Amygdala (tissue), 56 donors: ENCODE results near the gene SRD5A1.
"Not testable (repeated sequence)": the region's sequence is repeated elsewhere in the genome, so short reads cannot be mapped to it uniquely, and the experiment has no call there.

Experiments used
- DNase-seq, 56 donors: peaks; one replicate each; lab custom pipeline; 2025; lab: John Stamatoyannopoulos, UW

SRD5A1 gene

DNA sequence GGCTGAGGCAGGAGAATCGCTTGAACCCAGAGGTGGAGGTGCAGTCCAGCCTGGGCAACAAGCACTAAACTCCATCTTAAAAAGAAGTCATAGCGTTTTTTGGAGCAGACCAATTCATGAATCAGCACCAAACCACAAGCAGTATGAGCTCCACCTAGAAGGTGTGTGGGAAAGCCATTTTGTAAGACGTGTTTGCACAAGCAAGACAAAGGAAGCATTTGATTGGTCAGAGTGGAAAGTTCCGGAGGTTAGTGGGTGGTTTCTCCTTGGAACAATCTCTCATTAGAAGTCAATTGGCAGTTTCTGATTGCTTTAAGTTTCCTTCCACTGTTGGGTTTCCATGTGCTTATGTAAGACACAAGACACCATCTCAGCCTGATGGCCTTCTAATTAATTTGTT, 5.0 kb downstream of the SRD5A1 start:
- DNase-seq = no peak

DNA sequence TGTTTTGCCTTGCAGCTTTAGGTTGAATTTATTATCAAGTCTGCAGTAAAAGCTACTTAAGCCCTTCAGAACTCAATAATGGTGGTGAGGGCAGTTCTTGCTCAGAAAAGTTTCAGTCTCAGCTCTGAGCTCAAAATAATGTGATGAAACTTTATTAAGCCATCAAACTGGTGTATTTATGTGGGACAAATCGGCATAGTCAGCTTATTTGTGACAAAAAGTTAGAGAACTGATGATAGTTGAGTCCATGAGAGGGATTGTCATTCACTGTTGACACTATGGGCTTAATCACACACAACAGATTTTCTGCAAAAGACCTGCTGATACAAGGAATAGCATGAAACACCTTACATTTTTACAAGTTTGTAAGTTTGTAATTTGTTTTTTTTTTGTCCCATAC, 9.4 kb downstream of the SRD5A1 start:
- no peak for DNase-seq

DNA sequence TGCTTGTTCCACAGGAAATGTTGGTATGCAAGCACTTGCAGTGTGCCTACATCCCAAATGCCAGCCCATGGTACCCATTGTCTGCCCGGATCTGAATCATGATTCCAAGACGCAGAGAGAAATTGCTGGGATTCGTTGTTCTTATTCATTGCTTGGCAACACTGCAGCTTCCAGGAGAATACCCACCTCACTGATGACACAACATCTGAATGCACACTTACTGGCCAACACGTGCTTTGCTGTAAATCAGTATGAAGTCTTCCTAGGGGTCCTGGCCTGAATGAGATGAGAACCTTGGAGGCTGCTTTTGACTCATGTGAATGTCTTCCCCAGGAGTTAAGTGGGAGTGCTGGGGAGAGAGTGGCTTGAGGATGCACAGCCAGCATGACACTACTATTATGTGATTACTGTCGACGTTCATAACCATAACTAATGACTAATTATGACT, 11.6 kb downstream of the SRD5A1 start:
- DNase-seq = no peak

DNA sequence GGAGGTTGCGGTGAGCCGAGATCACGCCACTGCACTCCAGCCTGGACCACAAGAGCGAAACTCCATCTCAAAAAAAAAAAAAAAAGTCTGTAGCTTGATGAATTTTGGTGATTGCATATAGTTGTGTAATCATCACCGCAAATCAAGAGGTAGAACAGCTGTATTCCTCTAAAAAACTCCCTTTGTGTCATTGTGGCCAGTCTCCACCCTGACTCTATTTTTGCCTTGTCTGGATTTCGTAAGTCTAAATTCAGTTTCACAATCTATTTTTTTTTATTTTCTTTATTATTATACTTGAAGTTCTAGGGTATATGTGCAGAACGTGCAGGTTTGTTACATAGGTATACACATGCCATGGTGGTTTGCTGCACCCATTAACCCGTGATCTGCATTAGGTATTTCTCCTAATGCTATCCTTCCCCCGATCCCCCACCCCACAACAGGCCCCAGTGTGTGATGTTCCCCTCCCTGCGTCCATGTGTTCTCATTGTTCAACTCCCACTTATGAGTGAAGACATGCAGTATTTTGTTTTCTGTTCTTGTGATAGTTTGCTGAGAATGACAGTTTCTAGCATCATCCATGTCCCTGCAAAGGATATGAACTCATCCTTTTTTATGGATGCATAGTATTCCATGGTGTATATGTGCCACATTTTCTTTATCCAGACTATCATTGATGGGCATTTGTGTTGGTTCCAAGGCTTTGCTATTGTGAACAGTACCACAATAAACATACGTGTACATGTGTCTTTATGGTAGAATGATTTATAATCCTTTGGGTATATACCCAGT, 12.5 kb downstream of the SRD5A1 start:
- DNase-seq = not testable (repeated sequence)

DNA sequence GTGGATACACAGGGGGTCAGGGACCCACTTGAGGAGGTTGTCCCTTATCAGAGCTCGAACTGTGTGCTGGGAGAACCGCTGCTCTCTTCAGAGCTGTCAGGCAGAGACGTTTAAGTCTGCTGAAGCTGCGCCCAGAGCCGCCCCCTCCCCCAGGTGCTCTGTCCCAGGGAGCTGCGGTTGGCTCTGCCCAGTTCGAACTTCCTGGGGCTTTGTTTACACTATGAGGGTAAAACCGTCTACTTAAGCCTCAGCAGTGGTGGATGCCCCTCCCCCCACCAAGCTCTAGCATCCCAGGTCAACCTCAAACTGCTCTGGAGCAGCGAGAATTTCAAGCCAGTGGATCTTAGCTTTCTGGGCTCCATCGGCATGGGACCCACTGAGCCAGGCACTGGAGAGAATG, 15.9 kb downstream of the SRD5A1 start:
- no peak for DNase-seq

DNA sequence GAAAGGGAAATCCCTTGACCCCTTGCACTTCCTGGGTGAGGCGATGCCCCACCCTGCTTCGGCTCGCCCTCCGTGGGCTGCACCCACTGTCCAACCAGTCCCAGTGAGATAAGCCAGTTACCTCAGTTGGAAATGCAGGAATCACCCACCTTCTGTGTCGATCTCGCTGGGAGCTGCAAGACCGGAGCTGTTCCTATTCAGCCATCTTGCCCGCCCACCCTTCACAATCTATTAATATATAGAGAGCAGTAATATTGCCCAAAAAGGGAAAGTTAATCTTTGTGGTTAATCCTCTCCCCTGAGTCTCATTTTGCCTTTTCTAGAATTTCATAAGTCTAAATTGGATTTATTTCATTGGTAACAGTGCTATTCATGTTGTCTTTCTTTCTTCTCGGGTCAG, 16.4 kb downstream of the SRD5A1 start:
- DNase-seq = no peak

DNA sequence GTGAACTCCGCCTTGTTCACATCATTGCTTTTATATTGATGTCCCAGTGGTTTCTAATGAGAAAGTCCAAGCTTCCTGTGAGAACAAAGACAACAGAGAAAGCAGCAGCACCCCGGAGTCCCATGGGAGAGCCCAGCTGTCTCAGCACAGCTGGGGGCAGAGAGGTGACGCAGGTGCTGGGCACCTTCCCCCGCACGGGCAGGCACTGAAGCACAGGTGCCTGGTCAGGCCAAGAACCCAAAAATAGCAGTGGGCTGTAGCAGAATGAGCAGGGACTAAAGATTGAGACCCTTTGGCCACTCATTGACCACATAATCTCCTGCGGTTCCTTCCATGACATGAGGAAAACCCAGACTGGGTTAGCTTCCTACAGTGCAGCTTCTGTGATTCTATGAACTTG, 18.8 kb downstream of the SRD5A1 start:
- no peak for DNase-seq

DNA sequence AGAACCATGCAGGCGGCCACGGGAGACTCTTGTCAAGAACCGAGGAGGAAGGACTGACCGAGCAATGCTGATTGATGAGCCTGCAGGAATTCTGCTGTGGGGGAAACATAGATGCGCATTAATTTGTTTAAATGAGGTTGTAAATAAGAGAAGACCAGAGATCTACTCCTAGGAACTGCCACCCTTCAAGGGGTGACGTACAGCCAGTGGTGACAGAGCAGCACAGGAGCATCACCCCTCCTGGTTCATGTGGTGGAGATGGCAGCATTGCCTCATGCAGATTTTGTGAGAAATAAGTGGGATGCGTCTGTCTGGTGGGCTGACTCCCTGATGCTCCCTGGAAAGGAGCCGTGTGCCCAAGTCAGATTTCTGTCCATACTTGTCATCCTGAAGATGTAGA, 22.2 kb downstream of the SRD5A1 start:
- DNase-seq = no peak

DNA sequence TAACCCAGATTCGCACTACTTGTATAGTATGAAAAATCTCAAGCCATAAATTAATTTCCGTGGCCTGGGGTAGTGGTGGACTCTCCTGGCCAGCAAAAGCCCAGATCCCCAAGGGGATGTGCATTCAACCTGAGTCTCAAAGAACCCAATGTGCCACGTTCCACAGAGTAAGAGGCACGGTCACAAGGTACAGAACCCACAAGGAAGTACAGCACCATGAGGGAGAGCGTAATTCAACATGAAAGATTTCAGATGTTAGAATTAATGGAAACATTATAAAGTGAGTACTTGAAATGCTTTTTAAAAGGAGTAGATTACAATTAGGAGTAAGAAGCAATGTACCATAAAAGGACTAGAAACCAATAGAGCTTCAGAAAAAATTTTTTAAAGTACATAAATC, 23.4 kb downstream of the SRD5A1 start:
- DNase-seq = no peak

DNA sequence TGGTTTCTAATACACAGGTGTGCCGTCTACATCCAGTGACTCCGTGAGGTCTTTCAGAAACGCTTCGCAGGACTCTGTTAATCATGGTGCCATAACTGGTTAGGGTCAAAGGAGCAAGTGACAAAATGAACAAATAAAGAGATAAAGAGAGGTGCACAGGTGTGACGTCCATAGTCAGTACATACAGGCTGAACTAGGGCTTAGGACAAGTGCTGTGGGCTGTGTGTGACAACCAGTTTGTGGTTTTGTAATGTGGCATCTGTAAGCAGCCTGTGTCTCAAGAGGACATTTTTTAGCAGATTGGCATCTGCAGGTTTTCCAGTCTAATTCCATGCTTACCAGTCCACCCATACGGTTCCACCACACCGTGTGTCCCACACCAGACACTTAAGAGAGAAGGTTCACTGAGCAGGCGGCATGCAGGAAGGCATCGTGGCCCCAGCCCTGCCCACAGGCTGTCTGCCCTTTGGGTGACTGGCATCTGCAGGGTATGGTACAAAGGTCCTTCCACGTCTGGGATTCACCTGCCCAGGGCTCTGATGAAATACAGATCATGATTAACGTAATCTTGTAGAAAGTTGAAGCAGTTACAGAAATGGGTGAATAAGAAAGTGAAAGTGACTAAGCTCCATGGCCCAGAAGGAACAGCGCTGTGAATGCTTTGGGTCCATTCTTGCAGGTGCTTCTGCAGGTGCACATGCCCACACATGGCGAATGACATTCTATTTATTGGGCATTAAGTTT, 26.9 kb downstream of the SRD5A1 start:
- DNase-seq = no peak

DNA sequence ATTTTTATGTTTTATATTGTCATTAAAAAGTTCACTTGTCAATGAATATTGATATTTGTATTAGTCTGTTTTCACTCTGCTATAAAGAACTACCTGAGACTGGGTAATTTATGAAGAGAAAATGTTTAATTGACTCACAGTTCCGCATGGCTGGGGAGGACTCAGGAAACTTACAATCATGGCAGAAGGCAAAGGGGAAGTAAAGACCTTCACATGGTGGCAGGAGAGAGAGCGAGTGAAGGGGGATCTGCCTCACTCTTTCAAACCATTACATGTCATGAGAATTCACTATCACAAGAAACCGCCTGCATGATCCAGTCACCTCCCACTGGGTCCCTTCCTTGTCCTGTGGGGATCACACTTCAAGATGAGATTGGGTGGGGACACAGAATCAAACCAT, 27.4 kb downstream of the SRD5A1 start:
- no peak for DNase-seq

DNA sequence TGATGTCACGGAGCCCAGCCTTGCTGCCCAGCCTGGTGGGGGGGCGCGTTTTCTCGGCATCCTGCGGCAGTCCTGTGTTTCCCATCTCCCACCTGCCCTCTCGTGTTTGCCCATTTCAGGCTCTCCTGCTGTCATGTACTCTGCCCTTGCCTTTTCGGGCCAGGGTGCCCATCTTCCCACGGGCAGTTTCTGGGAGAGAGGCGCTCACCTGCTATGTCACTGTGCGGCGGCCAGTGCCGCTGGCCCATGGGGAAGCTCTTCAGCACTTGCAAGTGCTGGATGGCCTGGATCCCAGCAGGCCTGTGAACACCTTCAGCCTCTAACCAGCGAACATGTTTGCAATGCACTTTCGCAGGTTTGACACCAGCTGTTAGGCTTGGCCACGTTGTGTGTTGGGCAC, 33.5 kb downstream of the SRD5A1 start:
- DNase-seq = no peak

DNA sequence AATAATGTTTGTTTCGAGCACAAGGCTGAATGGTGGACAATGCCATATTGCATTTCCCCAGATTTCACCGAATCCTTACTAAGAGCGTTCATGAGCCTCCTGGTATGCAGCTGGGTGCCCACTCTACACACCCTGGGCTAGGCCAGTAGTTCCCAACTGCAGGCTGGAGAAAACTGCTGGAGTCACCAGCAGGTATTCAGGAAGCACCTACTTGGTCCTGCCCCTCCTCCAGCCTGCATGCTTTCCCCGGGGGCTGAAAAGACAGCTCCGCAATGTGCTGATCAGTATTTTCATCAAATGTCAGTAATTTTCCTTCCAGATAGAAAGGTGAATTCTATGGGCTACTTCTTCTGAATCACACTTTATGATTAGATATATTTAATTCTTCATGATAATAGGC, 34.4 kb downstream of the SRD5A1 start:
- DNase-seq = no peak

DNA sequence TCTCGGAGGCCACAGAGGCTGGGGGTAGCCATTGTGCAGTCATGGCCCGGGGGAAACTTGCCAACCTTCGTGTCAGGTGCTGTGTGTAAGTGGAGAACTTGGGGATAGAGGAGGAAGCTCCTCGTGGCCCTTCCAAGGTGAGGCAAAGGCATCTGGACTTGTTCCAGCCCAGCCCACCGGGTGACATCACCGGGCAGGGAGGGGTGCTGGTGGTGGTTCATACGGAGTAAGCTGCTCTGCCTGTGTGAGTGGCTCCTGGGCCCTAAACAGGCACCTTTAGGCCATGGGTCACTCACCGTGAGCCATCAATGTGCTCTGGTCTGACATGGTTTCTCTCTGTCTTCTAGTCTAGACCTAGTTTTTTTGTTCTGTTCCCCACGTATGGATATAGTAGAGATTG, 35.5 kb downstream of the SRD5A1 start:
- not testable (repeated sequence) for DNase-seq

DNA sequence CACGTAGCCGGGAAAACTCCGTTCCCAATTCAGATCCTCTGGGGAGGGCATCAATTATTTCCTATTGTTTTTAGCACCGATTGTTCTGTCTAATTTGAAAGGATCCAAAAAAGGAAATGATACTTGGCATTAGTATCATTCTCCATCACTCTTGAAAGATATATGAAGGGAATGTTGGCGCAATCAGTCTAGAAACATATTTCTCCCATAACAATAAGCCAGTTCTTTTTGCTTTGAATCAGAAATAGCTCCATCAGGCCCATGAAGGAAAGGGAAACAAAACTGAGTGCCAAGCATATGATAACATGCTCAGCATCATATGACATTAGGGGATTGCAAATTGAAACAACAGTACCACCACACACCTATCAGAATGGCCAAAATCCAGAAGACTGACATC, 39.8 kb downstream of the SRD5A1 start:
- no peak for DNase-seq

DNA sequence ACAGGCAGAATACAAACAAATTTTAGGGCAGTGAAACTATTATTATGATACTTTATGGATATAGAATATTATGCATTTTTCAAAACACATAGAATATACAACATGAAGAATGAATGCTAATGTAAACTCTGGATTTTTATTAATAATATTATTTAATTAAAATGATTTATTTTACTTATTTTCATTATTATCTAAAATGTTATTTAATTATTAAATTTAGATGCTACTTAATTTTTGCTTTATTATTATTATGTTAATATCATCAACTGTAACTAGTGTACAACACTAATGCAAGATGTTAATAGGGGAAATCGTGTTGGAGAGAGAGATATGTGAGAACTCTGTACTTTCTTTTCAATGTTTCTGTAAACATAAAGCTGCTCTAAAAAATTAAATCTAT, 40.7 kb downstream of the SRD5A1 start:
- DNase-seq = no peak

DNA sequence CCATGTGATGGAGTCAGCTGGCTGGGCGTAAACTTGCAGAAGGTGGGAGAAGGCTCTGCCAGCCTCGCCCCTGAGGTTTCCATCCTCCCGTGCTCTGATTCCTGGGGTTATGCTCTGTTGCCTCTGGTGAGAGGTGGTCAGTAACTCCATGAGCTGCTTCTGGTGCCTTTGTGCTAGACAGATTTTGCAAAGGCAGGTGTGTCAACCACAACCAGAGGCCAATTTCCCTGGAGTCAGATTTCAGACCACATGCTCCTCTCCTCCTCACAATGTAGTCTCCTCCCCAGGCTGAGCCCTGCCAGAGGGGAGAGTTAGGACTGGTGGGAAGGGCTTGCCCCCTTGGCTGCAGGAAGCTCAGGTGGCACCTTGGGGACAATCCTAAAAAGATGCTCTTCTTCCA, 41.2 kb downstream of the SRD5A1 start:
- DNase-seq = no peak

DNA sequence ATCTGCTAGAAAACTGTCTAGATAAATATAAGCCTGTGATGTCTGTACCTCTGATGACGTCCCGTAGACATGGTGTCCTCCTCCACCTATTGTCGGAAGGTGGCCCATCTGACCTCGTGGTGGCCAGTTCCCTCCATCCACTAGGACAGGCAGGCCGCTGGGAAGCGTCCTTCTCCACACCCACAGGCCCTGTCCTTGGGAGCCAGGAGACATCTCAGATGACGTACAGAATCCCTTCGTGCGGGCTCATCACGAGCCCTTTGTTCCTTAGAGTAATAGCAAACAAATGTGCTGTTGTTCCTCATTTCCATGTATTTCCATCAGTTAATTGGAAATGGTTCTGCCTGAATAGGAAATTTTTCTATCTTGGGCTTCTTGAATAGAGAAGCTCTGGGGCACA, 41.6 kb downstream of the SRD5A1 start:
- DNase-seq = no peak

DNA sequence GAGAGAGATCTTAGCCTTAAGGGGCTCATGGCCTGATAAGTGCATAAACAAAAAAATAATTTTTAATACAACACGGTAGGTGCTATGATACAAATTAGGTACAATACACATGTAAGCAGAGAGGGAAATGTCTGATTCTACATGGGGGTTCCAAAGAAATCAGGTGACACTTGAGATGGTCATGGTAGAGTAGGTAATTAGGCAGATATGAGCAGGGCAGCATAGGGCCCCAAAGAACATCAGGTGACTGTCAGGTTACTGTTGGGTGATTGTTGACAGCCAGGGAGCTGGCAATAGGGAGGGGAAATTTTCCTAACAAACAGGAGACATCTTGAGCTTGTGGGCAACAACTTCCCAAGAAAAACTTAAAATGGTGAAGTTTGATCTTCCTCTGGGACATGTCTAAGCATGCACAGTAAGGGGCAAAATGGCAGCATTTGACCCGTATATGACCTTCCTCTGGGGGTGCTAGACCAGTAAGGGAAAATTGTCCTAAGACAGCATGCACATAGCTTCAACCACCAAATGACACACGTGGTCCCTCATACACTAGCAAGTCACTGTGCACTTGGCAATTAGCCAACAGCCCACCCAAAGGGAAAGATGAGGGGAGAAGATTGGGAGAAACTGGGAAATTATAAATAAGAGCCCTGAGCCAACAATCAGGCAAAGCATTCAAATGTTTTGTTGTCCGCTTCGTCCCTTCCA, 42.7 kb downstream of the SRD5A1 start:
- no peak for DNase-seq

DNA sequence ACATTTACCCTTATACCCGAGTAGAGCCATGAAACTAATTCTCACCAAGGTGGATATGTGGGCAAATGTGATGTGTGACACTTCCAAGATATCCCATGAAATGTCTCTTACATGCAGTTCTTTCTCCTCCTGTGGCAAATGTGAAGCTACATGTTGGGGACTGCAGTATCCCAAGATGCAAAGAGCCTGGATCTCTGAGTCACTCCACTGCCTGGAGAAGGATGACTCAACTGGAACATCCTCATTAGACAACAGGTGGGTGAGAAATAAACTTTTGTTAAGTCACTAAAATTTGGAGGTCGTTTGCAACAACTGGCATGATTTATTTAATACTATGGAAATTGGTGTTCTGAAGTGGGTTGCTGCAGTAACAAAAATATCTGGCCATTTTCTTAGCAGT, 43.5 kb downstream of the SRD5A1 start:
- DNase-seq = no peak

DNA sequence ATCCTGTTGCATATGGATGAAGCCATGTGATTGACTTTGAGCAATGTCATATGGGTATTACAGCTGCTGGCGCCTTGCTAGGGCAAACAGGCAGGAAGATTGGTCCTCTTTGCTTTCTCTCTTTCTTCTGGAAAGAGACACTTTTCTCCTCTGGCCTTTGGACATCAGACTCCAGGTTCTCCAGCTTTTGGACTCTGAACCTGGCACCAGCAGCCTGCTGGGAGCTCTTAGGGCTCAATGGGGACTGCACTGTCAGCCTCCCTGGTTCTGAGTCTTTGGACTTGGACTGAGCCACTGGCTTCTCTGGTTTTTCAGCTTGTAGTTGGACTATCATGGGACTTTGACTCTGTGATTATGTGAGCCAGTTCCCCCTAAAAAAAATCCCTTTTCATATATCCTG, 45.1 kb downstream of the SRD5A1 start:
- no peak for DNase-seq

DNA sequence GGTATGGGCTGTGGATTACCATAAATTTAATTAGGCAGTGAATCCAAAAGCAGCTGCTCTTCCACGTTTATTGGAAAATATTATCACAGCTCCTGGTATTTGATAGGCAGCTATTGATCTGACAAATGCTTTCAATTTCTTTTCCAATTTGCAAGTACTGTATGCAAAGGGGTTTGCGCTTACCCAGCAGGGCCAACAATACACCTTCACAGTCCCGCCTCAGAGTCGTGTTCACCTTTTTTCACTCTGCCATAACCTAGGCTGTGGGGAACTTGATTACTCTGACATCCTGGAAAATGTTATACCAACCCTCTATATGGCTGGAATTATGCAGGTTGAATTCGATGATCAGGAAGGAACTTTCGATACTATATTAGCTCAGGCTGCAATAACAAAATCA, 47.7 kb downstream of the SRD5A1 start:
- DNase-seq = no peak
